Neutrophil (primary cell): ENCODE data around the gene TMEM184A.

Experiments used
- H3K27ac ChIP-seq: fragments of 200-600 bp; sonication (generic); 2 replicates; pipeline ENCODE4 v1.5.1; 2016; ENCODE audit warnings: mild to moderate bottlenecking, moderate library complexity
- H3K27me3 ChIP-seq: fragments of 200-600 bp; sonication (generic); 2 replicates; pipeline ENCODE4 v1.6.0; 2016; ENCODE audit warnings: mild to moderate bottlenecking
- H3K36me3 ChIP-seq: fragments of 200-600 bp; sonication (generic); 2 replicates; pipeline ENCODE4 v1.5.1; 2017
- H3K4me1 ChIP-seq, 2 experiments: fragments of 200-600 bp in 1 of 2; sonication (generic) in 1 of 2; 1 replicate in 1 of 2; 2 replicates in 1 of 2; pipeline versions ENCODE4 v1.5.1 to v1.6.1; 2013 to 2016; ENCODE audit warnings: low read depth in 1 of 2, low read length in 1 of 2, mild to moderate bottlenecking in 1 of 2, moderate library complexity in 1 of 2; ENCODE audit not compliant: control insufficient read depth in 1 of 2, insufficient read depth in 1 of 2
- H3K4me3 ChIP-seq, 2 experiments: fragments of 200-600 bp in 1 of 2; sonication (generic) in 1 of 2; 1 replicate in 1 of 2; 2 replicates in 1 of 2; pipeline ENCODE4 v1.5.1; 2013 to 2016; ENCODE audit warnings: low read depth in 1 of 2, low read length in 1 of 2, mild to moderate bottlenecking in 1 of 2, moderate library complexity in 1 of 2
- H3K9me3 ChIP-seq: fragments of 200-600 bp; sonication (generic); 2 replicates; pipeline ENCODE4 v1.5.1; 2016
- CTCF ChIP-seq: fragments of 200-600 bp; sonication (generic); IDR thresholded peaks from 2 replicates; pipeline ENCODE4 v1.5.1; 2016; ENCODE audit warnings: antibody characterized with exemption

Gene TMEM184A

DNA sequence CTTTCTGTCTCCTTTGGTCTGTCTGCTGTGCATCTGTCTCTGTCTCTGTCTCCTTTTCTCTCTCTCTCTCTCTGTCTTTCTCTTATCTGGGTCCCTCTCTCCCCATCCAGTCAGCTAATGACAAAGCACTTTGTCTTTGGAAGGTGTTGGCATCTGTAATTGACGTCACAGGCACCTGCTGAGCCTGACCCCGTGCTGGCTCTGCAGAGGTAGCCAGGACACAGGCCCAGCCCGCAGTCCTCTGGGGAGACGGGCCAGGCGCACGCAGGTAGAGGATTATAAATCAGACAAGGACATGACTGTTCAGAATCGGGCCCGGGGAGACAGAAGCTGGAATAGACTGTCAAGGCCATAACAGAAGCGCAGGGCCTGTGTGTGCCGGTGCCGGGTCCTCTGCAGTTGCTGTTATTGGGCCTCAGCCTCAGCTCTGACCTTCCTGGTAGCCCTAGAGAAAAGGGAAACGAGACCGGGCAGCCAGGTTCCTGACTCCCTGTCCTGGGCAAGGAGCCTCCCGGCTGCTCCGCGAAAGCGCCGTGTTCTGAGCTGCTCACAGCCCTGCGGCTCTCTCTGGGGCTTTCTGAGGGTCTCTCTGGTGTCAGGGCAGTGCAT lies 24.5 kb upstream of the TMEM184A start:
- Histone ChIP-seq H3K27me3 (no peaks in the 10 kb centered on the region), H3K4me3 (no peak overlapping the region), H3K9me3 (no peaks in the 10 kb centered on the region), H3K4me1 (no peaks in the 10 kb centered on the region), H3K27ac (no peak overlapping the region), H3K36me3 (no peaks in the 10 kb centered on the region)
- TF ChIP-seq CTCF: no peak

DNA sequence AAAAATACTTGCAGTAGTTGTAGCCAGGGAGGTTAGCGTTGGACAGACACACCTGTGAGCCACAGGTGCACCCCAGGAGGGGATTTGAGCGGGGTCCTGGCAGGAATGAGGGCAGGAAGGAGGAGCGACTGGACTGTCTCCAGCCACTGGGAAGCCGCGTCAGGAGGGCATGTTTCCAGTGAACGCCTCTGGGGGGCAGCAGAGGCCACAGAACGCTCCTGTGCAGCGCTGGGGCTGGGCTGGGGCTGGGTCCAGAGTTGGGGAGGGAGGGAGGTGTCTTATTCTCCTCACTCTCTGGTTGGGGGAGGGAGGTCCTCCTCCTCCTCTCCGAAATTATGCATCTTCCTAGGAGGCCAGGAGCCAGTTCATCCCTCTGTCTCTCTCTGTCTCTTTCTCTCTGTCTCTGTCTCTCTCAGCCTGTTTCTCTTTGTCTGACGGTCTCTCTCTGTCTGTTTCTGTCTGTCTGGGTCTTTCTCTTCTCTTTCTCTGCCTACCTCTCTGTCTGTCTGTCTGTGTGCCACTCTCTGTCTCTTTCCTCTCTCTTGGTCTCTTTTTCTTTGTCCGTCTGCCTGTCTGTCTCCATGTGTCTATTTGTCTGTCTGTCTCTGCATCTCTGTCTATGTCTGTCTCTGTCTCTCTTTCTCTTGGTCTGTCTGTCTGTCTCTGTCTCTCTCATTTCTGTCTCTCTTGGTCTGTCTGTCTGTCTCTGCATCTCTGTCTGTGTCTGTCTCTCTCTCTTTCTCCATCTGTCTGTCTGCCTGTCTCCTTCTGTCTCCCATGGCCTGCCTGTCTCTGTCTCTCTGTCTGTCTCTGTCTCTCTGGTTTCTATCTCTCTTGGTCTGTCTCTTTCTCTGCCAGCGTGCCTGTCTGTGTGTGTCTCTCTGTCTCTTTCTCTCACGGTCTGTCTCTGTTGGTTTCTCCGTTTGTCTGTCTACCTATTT lies 23.7 kb upstream of the TMEM184A start:
- Histone ChIP-seq H3K27me3 (no peaks in the 10 kb centered on the region), H3K4me3 (no peak overlapping the region)
- TF ChIP-seq CTCF: peak; percentile 78

DNA sequence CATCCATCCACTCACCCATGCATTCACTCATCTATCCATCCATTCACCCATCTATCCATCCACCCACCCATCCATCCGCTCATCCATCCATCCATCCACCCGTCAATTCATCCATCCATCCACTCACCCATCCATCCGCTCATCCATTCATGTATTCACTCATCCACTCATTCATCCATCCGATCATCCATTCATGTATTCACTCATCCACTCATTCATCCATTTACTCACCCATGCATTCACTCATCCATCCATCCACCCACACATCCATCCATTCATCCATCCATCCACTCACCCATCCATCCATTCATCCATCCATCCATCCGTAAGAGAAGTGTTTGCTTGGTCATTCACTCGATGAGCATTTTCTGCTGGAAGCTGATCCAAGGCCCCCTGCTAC lies 22.5 kb upstream of the TMEM184A start:
- Histone ChIP-seq H3K4me3 (no peak overlapping the region), H3K27ac (no peak overlapping the region), H3K9me3 (no peaks in the 10 kb centered on the region), H3K4me1 (no peaks in the 10 kb centered on the region), H3K36me3 (no peaks in the 10 kb centered on the region), H3K27me3 (no peaks in the 10 kb centered on the region)
- no peak for TF ChIP-seq CTCF

More for the DNA sequence above, 23.7 kb upstream of the TMEM184A start:
- Histone ChIP-seq H3K4me1 (no peaks in the 10 kb centered on the region), H3K9me3 (no peaks in the 10 kb centered on the region), H3K27ac (no peak overlapping the region), H3K36me3 (no peaks in the 10 kb centered on the region)

DNA sequence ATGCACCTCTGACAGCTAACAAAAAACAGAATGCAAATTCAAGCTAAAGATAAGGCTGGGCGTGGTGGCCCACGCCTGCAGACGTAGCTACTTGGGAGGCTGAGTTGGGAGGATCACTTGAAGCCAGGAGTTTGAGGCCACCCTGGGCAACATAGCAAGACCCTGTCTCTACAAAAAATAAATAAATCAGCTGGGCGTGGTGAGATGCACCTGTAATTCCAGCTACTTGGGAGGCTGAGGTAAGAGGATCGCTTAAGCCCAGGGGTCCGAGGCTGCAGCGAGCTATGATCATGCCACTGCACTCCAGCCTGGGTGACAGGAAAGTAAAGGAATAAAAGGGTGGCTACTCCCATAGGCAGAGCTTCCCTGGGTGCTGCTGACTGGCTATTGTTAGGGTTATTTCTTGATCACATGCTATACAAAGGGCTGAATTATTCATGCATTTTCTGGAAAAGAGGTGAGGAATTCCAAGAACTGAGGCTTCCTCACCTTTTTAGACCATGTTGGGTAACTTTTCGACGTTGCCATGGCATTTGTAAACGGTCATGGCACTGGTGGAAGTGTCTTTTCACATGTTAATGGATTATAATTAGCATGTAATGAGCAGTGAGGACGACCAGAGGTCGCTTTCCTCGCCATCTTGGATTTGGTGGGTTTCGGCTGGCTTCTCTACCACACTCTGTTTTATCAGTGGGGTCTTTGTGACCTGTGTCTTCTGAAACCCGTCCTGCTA lies 20.7 kb upstream of the TMEM184A start:
- Histone ChIP-seq H3K27ac (no peak overlapping the region), H3K9me3 (no peaks in the 10 kb centered on the region), H3K27me3 (no peaks in the 10 kb centered on the region), H3K4me3 (no peak overlapping the region), H3K36me3 (no peaks in the 10 kb centered on the region), H3K4me1 (no peaks in the 10 kb centered on the region)
- TF ChIP-seq CTCF: no peak

GRCh38 chr7:1575809-1576208 lies 19.8 kb upstream of the TMEM184A start:
- H3K27me3 ChIP-seq: no peaks in the 10 kb centered on the region
- no peaks in the 10 kb centered on the region for H3K36me3 ChIP-seq
- H3K4me1 ChIP-seq: peaks cover 4 to 5% of the 10 kb centered on the region in 2 experiments
- H3K27ac ChIP-seq: no peak overlapping the region
- no peak for TF ChIP-seq CTCF
- H3K9me3 ChIP-seq: no peaks in the 10 kb centered on the region
- H3K4me3 ChIP-seq: no peak overlapping the region
